ENCODE results near the gene C9orf78. TPM values are rescaled to one million over a fixed set of nuclear protein-coding genes. Genes with fewer than 3 reads are reported as not detected.

The C9orf78 gene
- total RNA-seq, 1 donor from 2014 or later: 38.9 TPM

DNA sequence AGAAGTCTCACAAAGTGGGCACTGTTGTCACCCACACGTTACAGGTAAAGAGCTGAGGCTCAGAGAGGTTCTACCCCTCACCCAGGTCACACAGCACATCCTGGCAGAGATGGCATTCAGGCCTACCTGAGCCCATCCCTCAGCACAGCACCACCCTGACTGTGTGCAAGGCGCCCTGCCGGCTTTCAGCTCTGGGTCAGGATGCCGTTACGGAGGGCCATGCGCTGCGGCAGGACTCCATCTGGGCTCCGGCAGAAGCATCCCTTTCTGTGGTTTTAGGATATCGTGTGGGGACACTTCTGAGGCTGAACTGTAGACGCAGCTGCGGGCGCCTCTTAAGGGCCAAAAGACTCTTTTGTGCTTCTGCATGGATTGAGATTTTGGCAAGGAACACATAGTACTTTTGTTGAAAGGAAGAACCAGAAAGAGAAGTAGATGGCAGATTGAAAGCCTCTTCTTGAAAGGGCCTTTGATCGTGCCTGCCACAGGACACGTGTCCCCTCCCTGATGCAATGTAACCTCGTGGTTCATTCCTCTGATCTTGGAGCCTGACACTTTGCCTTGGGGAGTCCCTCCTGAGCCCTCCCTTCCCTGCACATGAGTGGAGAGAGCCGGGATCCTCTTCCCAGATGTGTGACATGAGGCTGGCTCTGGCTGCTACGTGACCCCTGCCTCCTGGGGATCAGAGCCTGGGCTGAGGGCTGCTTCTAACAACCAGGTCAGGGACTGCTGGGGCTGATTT lies 31.5 kb upstream of the C9orf78 start:
- TF ChIP-seq, protein P1, sequence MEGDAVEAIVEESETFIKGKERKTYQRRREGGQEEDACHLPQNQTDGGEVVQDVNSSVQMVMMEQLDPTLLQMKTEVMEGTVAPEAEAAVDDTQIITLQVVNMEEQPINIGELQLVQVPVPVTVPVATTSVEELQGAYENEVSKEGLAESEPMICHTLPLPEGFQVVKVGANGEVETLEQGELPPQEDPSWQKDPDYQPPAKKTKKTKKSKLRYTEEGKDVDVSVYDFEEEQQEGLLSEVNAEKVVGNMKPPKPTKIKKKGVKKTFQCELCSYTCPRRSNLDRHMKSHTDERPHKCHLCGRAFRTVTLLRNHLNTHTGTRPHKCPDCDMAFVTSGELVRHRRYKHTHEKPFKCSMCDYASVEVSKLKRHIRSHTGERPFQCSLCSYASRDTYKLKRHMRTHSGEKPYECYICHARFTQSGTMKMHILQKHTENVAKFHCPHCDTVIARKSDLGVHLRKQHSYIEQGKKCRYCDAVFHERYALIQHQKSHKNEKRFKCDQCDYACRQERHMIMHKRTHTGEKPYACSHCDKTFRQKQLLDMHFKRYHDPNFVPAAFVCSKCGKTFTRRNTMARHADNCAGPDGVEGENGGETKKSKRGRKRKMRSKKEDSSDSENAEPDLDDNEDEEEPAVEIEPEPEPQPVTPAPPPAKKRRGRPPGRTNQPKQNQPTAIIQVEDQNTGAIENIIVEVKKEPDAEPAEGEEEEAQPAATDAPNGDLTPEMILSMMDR (IDR thresholded peaks at IDR 0.05): no peak
- Mint-ChIP-seq H3K4me1 (ENCODE audit: unreplicated experiment) (peaks cover 3% of the 10 kb centered on the region), H3K27ac (ENCODE audit: unreplicated experiment) (no peak overlapping the region), H3K36me3 (ENCODE audit: unreplicated experiment) (peaks cover 23% of the 10 kb centered on the region), H3K27me3 (ENCODE audit: unreplicated experiment) (no peaks in the 10 kb centered on the region), H3K9me3 (ENCODE audit: unreplicated experiment) (no peaks in the 10 kb centered on the region), H3K4me3 (ENCODE audit: unreplicated experiment) (no peak overlapping the region)
- DNase-seq (ENCODE audit: extremely low spot score, unreplicated experiment): no peak

DNA sequence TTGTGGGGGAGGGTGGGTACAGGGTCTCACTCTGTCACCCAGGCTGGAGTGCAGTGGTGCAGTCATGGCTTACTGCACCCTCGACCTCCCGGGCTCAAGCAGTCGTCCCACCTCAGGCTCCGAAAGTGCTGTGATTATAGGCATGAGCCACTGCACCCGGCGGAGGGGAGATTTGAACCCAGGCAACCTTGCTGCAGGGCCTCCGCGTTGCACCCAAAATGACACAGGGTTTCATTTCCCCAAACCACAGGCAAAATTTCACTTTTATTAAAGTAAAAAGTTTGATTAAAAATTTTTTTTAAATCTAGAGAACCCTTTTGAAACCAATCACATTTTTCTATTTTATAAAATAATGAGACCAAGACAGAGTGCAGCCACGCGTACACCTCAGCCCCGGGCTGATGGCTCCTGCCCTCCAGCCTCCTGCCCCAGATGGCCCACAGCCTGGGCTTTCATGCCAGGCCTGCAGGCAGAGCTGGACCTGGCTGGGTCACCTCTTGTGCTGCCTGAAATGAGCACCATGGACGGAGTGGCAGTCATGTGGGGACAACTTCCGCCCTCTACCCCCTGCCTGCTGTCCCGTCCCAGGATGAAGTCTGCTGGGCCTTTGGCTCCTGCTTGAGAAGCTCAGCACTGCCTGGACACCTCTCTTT lies 30.7 kb upstream of the C9orf78 start:
- no peak overlapping the region for H3K27ac Mint-ChIP-seq (ENCODE audit: unreplicated experiment)
- no peak for DNase-seq (ENCODE audit: extremely low spot score, unreplicated experiment)
- no peaks in the 10 kb centered on the region for H3K27me3 Mint-ChIP-seq (ENCODE audit: unreplicated experiment)
- peaks cover 3% of the 10 kb centered on the region for H3K4me1 Mint-ChIP-seq (ENCODE audit: unreplicated experiment)
- TF ChIP-seq, protein P1 (IDR thresholded peaks at IDR 0.05): no peak
- H3K36me3 Mint-ChIP-seq (ENCODE audit: unreplicated experiment): peaks cover 29% of the 10 kb centered on the region
- H3K9me3 Mint-ChIP-seq (ENCODE audit: unreplicated experiment): no peaks in the 10 kb centered on the region
- H3K4me3 Mint-ChIP-seq (ENCODE audit: unreplicated experiment): no peak overlapping the region

DNA sequence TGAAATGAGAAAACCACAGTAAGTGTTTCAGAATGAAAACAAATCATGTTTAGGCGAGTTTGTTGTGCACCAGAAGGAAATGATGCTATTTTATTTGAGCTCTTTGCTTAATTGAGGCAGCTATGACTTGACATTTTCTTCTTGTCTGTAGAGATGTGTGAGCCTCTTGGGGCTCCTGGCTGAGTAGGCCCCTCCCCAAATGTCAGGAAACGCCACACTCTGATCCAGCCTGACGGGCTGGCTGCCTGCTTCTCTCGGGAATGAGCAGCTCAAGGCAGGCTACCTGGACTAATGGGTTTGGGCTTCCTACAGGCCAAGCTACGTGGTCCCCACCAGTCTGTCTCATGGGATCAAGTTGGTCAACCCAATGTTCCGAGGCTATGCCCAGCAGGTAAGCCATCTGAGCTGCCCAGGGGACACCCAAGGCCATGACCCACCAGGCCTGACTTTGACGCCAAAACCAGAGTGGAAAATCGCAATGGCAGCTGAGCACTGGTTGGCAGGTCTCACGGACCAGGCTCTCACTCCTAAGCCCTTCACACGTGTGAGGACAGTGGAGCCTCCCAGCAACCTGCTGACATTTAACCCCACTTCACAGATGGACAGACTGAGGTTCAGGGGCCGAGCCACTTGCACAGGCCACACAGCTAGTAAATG lies 30.0 kb upstream of the C9orf78 start:
- TF ChIP-seq, protein P1 (IDR thresholded peaks at IDR 0.05): no peak
- Mint-ChIP-seq H3K4me3 (ENCODE audit: unreplicated experiment) (no peak overlapping the region), H3K27me3 (ENCODE audit: unreplicated experiment) (no peaks in the 10 kb centered on the region), H3K4me1 (ENCODE audit: unreplicated experiment) (peaks cover 3% of the 10 kb centered on the region), H3K36me3 (ENCODE audit: unreplicated experiment) (peaks cover 29% of the 10 kb centered on the region), H3K9me3 (ENCODE audit: unreplicated experiment) (no peaks in the 10 kb centered on the region), H3K27ac (ENCODE audit: unreplicated experiment) (no peak overlapping the region)
- DNase-seq (ENCODE audit: extremely low spot score, unreplicated experiment): no peak

DNA sequence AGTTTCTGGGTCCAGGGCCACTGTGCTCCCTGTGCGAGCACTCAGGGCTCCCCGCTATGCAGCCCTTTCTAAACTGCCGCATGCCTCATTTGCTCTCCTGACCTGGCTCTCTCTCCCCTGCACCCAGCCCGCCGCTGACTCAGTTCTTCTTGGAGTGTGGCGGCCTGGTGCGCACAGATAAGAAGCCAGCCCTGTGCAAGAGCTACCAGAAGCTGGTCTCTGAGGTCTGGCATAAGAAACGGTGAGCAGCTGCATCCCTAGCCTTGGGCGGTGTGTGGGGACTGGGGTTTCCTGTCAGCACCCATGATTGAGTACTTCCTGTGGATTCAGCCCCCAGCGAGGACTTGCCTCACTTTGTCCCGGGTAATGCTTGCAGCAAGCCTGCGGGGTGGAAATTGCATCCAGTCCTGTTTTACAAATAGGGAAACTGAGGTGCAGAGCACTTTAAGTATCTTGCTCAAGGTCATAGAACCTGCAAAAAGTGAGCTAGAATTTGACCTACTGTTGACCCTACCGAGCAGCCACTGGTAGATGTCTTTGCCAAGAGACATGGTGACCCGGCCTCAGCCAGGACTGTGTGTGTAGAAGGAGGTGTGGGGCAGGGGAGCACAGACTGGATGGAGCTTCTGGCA lies 28.1 kb upstream of the C9orf78 start:
- Mint-ChIP-seq H3K27me3 (ENCODE audit: unreplicated experiment) (no peaks in the 10 kb centered on the region), H3K4me3 (ENCODE audit: unreplicated experiment) (no peak overlapping the region), H3K9me3 (ENCODE audit: unreplicated experiment) (no peaks in the 10 kb centered on the region), H3K36me3 (ENCODE audit: unreplicated experiment) (peaks cover 35% of the 10 kb centered on the region), H3K4me1 (ENCODE audit: unreplicated experiment) (peaks cover 3% of the 10 kb centered on the region), H3K27ac (ENCODE audit: unreplicated experiment) (no peak overlapping the region)
- no peak for DNase-seq (ENCODE audit: extremely low spot score, unreplicated experiment)
- TF ChIP-seq, protein P1 (IDR thresholded peaks at IDR 0.05): no peak

Measured in osteocyte (in vitro differentiated cells).